Activated CD4-positive, alpha-beta T cell treated with anti-CD3 and anti-CD28 coated beads, Interleukin-2, amount 50 U/mL, for 16 hours (primary cell): ENCODE results near the gene CMTR1.
"Not testable (repeated sequence)": the region's sequence is repeated elsewhere in the genome, so short reads cannot be mapped to it uniquely, and the experiment has no call there.

ENCODE experiments used
- DNase-seq: peaks from one replicate; pipeline ENCODE4 v3.0.0-alpha.2; 2020

Gene CMTR1, protein sequence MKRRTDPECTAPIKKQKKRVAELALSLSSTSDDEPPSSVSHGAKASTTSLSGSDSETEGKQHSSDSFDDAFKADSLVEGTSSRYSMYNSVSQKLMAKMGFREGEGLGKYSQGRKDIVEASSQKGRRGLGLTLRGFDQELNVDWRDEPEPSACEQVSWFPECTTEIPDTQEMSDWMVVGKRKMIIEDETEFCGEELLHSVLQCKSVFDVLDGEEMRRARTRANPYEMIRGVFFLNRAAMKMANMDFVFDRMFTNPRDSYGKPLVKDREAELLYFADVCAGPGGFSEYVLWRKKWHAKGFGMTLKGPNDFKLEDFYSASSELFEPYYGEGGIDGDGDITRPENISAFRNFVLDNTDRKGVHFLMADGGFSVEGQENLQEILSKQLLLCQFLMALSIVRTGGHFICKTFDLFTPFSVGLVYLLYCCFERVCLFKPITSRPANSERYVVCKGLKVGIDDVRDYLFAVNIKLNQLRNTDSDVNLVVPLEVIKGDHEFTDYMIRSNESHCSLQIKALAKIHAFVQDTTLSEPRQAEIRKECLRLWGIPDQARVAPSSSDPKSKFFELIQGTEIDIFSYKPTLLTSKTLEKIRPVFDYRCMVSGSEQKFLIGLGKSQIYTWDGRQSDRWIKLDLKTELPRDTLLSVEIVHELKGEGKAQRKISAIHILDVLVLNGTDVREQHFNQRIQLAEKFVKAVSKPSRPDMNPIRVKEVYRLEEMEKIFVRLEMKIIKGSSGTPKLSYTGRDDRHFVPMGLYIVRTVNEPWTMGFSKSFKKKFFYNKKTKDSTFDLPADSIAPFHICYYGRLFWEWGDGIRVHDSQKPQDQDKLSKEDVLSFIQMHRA

DNA sequence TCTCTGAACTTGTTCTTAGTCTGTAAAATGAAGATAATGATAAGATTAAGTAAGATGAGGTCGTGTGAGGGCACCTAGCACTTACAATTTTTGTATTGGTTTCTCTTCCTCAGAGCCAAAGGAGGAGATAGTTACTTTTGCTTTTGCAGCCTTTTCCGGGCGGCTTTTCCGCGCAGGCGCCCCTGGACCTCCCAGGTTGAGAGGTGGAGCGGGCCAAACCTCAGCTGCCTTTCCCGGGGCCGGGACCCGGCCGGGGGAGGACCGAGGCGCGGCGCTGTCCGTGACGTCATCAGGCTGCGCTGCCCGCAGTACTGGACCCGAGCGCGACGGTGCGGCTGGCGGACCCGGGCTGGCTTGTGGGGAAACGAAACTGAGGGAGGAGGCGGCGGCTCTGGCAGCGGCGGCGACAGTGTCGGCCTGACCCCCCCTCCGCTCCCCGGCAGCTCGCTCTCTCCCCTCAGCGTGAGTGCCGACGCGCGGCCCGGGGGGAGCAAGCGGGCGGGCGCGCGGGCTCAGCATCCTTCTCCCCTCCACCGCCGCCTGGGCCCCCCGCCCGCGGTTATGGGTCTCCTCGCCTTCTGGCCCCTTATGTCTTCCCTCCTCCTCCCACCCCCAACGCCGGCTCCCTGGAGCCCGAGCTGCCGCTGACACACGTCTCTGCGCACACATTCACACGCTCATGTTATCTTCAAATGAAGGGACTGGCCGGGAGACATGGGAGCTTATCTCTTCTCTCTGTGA lies at the start of gene CMTR1:
TSS of gene CMTR1 (plus strand) at position 306 of the 741 bp plus-strand sequence. CDS start 2,409 bp downstream, outside the sequence.
- peak; percentile 97 for DNase-seq

DNA sequence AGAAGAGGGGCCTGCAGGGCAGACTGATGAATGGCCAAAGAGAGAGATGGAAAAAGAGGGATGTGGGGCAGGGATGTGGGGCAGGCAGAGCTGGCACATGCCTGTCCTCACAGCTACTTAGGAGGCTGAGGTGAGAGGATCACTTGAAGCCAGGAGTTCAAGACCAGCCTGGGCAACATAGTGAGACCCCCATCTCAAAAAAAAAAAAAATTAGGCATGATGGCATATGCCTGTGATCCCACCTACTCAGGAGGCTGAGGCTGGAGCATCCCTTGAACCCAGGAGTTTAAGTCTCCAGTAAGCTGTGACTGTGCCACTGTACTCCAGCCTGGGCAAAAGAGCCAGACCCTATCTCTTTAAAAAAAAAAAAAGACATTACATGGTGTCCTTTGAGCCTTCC lies 44.4 kb upstream of the CMTR1 start:
- DNase-seq = no peak

DNA sequence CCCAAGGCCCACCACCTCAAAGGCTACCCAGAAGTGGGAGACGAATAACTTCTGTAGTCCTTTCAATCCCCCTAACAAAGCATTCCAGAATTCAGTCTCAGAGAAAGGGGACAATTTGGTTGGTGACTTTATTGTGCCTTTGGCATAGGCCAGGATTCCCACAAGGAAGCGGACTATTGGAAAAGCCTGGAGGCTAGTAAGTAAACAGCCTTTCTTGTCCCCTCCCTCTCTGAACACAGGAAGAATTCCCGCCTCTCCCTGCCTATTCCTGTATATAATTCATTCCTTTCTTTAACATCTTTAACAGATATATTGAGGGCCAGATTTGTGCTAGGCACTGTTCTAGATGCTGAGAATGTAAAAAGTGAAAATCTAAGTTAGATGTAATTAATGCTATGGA lies 43.2 kb upstream of the CMTR1 start:
- DNase-seq = no peak

DNA sequence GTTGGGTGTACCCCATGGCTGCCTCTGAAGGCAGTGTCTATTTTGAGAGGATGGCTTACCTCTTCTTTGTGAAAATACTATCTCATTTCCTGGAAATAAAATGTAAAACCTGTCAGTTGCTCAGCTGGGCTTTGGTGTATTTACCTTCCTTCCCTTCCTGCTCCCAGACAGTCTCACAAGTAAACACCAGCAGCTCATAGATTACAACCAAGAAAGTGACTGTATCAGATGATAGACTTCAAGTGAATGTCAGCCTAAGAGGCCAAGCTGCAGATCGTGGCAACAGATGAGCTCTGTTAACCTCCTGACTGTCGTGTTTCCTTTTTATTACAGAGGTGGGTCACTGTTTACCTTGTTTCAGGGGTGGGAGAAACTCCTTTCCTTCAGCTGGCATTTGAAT lies 41.9 kb upstream of the CMTR1 start:
- no peak for DNase-seq

DNA sequence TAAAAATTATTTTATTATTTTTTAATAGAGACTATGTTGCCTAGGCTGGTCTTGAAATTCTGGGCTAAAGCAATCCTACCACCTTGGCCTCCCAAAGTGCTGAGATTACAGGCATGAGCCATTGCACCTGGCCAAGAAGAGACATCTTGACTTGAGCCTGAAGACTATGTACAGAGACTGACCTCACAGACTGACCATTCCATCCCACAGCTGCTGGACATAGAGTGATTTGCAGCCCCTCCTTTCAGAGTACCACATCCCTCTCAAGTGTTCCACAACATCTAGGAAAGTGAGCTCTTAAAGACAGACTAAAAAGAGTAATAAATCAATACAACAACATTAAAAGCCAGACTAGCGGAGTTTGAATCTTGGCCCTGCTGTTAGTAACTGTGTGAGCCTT lies 40.2 kb upstream of the CMTR1 start:
- DNase-seq = no peak

DNA sequence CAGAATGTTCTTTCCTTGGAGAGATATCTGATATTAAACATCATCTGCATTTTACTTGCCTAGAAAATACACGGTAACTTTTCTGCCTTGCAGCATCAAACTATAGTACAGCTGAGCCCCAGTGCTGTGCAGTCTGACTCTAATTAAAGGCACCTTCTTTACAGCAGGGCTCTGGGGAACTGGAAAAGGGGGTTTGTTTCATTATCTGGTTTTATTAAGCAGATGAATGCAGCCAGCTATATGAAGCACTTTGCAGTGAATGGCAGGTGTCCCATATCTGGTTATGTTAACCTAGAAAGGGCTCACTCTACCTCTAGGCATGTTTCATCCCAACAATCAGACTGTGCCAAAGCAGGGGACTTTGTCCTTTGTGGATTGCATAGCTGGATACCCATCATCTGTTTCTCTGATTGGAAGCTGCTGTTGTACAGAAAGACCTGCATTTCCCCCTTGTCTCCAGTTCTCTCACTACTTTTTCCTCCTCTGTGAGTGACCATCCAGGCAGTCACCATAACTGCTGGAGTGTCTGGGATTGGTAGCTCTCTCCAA lies 39.6 kb upstream of the CMTR1 start:
- DNase-seq = no peak

DNA sequence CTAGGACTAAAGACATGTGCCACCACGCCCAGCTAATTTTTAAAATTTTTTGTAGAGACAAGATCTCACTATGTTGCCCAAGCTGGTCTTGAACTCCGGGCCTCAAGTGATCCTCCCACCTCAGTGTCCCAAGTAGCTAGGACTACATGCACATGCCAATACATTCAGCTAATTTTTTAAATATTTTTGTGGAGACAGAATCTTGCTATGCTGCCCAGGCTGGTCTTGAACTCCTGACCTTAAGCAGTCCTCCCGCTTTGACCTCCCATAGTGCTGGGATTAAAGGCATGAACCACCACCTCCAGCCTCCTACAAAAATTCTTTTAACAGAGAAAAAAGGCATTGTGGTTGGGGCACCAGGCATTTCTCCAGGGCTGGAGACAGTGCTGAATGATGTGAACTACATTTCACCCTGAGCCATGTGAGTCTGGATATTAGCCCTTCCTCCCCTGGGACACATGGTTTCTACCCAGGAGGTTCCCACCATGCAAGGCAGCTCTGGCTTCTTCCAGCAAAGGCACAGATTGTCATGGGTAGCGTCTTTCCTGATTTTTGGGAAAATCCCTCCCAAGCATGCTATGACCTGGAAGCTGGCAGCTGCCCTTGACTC lies 36.3 kb upstream of the CMTR1 start:
- DNase-seq = no peak

DNA sequence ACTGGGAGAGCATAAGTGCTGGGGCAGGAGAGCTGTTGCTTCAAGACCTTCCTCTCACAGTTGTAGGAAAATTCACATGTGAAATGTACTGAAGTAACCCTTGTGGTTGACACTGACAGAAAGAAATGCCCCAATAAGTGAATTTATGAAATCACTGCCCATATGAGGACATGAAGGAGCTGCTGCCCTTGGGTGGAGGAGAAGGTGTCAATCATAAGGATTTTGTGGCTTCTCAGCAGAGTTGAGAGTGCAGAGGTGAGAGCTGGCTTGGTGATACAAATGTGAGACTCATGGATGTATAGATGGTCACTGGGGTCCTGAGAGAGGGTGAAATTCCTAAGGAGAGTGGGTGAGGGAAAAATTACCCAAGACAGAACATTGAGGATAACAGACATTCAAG lies 33.9 kb upstream of the CMTR1 start:
- no peak for DNase-seq

DNA sequence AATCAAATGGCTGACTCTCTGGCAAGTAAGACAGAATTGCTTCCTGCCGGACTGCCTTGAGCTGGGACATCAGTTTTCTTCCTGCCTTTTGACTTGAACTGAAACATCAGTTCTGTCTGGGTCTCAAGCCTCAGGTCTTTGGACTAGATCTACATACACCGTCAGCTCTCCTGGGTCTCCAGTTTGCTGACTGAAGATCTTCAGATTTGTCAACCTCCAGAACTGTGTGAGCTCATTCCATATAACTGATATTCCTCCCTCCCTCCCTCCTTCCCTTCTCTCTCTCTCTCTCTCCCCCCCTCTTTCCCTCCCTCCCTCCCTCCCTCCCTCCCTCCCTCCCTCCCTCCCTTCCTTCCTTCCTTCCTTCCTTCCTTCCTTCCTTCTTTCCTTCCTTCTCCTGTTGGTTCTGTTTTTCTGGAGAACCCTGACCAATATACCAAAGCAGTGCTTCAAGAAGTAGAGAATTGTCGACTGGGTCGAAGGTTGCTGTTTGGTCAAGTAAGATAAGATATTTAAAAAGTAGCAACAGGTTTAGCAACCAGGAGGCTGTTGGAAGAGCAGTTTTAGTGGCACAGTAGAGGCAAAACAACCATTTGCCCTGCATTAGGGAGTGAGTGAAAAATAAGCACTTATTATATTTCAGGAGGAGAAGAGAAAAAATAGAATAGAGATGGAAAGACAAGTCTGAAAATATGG lies 33.1 kb upstream of the CMTR1 start:
- no peak for DNase-seq

DNA sequence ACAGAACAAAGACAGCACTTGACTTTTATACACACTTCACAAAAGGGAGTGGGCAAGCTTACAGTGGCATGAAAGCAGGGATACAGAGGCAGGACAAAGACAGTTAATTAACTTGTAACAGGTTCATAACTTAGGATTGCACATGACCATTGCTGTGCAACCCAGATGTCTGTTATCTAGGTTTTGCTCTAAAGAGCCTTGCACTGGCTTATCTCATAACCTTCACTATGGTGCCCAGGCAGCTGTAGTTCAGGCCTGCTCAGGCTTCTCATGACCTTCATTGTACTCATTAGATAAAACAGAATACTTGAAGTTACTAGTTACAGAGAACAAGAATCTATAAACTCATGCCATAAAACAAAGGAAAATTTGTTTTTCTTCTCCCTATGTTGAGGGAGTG lies 31.4 kb upstream of the CMTR1 start:
- DNase-seq = not testable (repeated sequence)

DNA sequence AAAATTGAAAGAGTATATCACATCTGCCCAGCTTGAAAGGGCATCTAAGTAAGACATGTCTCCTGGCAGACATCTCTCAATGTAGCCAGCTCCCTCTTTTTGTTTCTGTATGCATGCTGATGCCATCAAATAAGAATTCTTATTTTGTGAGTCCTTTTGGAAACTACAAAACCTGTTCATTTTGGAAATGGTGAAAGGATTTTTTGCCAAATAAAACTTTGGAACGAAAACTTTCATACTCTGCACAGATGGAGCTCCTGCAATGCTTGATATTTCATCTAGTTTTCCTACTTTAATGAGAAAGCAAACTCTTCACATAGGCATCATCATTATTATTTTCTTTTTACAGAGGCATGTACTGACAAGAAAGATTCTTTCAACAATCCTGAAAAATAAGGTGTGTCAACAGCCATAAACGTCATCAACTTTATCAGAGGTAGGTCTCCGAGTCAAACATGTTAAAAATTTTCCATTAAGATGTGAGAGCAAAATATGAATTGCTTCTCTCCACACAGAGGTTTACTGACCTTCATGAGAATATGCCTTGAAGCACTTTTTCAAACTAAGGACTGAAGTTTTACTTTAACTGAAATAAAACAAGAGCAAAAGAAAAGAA lies 26.2 kb upstream of the CMTR1 start:
- no peak for DNase-seq

DNA sequence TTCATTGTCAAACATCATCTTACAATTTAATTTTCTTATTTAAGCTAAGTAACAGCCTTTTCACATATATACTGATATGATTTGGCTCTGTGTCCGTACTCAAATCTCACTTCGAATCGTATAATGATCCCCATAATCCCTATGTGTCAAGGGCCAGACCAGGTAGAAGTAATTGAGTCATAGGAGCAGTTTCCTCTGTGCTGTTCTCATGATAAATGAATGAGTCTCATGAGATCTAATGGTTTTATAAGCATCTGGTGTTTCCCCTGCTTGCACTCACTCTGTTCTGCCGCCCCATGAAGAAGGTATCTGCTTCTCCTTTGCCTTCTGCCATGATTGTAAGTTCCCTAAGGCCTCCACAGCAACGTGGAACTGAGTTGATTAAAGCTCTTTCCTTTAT lies 25.1 kb upstream of the CMTR1 start:
- no peak for DNase-seq

DNA sequence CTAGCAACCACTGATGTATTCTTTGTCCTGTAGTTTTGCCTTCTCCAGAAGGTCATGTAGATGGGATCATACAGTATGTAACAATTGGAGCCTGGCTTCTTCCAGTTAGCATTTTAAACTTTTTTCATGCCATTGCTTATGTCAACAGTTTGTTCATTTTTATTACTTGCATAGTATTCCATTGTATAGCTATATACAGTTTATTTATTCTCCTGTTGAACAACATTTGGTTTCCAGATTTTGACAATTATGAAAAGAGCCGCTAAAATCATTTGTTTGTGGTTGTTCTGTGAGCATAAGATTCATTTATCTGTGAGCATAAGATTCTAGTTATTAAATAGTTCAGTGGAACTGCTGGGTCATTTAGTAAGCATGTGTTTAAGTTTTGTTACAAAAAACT lies 23.5 kb upstream of the CMTR1 start:
- no peak for DNase-seq

DNA sequence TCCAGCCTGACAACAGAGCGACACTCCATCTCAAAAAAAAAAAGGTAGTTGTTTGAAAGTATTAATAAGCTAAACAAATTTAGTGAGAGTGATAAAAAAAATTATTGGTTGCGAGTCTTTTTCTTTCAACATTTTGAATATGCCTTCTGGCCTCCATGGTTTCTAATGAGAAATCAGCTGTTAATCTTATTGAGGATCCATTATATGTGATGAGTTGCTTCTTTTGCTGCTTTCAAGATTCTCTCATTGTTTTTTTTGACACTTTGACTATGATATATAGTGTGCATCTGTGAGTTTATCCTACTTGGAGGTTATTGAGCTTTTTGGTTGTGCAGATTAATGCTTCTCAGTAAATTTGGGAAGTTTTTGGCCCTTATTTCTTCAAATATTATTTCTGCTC lies 15.6 kb upstream of the CMTR1 start:
- no peak for DNase-seq

DNA sequence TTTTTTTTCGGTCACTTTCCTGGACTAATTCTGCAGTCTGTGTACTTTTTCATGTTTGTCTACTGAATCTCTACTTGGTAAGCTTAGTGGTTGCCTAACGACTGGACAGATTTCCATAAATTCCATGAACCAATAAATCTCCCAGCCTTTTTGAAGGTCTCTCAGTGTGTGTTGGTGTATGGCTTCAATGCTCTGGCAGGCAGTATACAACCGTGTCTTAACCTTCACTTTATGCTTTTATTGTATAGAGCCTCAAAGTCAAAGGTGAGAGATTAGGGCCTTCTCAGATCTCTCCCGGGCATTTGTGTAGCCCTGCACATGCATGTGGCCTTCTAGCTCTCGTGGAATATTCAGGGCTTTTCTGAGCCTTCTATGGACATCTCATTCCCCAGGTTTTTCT lies 14.3 kb upstream of the CMTR1 start:
- DNase-seq = no peak

DNA sequence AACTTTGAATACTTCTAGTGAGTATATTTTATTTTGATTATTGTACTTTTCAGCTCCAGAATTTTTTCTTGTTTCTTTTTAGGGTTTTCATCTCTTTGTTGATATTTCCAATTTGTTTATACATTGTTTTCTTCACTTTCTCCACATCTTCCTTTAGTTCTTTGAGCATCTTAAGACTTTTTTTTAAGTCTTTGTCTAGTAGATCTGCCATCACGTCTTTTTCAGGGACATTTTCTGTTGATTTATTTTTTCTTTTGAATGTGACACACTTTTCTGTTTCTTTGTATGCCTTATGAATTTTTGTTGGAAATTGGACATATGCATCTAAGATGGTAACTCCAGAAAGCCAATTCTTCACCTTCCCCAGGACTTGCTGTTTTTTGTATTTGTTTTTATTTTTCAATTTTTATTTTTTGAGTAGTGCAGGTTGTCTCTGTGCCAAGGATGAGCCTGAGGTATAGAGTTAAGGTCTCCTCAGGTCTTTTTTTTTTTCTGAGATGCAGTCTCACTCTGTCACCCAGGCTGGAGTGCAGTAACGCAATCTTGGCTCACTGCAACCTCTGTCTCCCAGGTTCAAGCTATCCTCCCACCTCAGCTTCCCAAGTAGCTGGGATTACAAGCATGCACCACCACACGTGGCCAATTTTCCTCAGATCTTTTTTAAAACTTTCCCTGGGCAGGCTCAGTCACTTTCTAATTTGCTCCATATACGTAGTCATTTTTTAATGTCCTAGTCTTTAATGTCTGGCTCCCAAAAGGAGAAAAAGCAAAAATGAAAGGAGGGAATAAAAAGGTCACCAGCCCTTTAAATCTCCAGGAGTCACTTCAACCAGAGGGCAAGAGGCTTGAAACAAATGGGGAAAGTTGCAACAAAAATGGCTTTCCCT lies 6.7 kb upstream of the CMTR1 start:
- DNase-seq = no peak

DNA sequence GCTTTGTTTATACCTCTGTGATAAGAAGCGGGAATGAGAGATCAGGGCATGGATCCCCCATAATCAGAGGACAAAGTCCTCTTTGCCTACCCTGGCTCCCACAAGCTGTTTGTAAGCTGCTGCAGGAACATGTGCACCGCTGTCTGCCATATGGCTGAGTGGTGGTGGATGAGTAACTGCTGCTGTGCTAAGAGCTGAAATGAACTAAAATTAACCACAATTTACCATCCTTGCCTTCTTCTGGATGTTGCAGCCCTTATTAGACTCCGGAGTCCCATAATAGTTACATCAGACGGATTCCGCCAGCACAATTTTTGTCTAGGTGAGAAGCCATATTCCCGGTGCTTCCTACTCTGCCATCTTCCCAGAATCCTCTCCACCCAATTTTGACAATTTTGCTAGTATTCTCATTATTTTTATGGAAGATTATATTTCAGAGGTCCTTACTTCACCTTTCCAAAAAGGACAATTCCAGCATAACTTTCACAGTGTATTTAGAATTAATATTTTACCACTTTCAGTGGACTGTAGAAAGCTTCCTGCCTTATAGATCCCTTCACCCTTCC lies 6.0 kb upstream of the CMTR1 start:
- no peak for DNase-seq

DNA sequence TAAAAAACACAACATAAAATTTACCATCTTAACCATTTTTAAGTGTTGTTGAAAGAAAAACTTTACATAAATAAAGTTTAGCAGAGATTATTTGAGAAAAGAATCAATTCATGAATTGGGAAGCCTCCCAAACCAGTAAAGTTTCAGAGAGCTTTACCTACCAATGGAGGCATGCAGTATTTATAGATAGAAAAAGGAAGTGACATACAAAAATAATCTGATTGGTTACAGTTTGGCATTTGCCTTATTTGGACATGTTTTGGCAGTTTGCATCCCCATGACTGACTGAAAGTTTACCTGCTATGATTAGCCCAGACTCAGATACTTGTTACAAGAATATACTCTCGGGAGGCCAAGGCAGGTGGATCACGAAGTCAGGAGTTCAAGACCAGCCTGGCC lies 3.7 kb upstream of the CMTR1 start:
- DNase-seq = no peak

DNA sequence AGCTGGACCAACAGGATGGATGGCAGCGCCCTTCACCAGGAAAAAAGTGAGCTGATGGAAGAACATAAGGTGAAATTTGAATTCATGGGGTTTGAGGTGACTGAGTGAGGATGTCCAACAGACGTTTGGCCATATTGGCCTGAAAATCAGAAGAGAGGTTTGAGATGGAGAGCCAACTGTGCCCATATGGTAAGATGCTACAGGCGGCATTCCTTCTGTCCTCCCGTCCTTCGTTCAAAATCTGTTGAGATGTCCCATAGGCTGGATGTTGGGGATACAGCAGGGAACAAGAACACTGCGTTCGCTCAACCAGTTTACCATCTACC lies 468 bp upstream of the CMTR1 start:
- DNase-seq = no peak

DNA sequence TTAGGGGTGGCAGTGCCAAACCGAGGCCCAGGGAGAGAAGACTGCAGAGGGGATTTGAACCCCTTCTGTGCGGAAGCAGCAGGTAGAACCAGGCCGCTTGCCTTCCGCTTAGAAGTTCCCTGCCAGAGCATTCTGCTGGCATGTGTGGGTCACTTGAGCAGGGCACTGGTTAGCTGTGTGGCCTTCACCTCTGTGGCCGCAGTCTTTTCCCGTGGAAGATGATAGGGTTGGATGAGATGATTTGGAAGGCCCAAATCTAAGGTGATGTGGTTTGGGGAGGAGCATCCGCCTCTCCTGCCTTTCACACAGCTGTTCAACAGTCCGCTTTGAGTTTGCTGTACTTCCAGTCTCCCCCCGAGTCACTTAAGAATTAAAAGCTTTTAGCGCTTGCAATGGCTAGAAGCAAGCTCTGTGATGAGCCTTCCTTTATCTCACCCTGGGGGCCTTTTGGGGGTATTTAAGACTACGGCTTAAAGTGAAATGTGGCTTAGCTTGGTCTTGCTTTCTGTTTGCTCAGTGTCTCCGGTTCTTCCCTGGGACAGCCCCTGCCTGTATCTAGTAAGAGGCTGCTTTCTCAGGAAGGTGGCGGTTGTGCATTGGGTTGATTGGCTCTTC lies 743 bp downstream of the CMTR1 start:
- DNase-seq = peak; percentile 31
